SK-N-SH (cell line): ENCODE data around the gene SPACA6.

Experiments used
- CTCF ChIP-seq: fragments of 200-600 bp; sonication (generic); IDR thresholded peaks from 2 replicates; pipeline ENCODE4 v1.6.1; 2017; ENCODE audit warnings: antibody characterized with exemption, mild to moderate bottlenecking, moderate library complexity
- ELF1 ChIP-seq: IDR thresholded peaks from 2 replicates; pipeline ENCODE4 v1.4.0; 2012
- EP300 ChIP-seq, 2 experiments: IDR thresholded peaks; 2 replicates each; pipeline versions ENCODE4 v1.4.0 to v1.6.1; 2012; ENCODE audit warnings: borderline replicate concordance in 1 of 2, low read depth in 1 of 2, low read length in 1 of 2
- FOXJ3 ChIP-seq: sonication (generic); formaldehyde crosslinking; IDR thresholded peaks from 2 replicates; pipeline ENCODE4 v1.5.1; 2020; ENCODE audit warnings: mild to moderate bottlenecking, missing genetic modification reagents
- IRF3 ChIP-seq: fragments of 150-350 bp; IDR thresholded peaks from 2 replicates; pipeline ENCODE4 v1.6.1; 2016; ENCODE audit warnings: mild to moderate bottlenecking, low read depth, low read length
- MAX ChIP-seq: IDR thresholded peaks from 2 replicates; pipeline ENCODE4 v1.4.0; 2012; ENCODE audit warnings: low read depth
- MXI1 ChIP-seq: IDR thresholded peaks from 2 replicates; pipeline ENCODE4 v1.6.1; 2012; ENCODE audit warnings: mild to moderate bottlenecking, low read depth, low read length, improper control_type of control experiment
- PBX3 ChIP-seq: IDR thresholded peaks from 2 replicates; pipeline ENCODE4; 2012
- POLR2AphosphoS5 ChIP-seq: IDR thresholded peaks from 2 replicates; pipeline ENCODE4 v1.6.1; 2012; ENCODE audit warnings: low read depth, low read length
- RFX5 ChIP-seq: IDR thresholded peaks from 2 replicates; pipeline ENCODE4 v1.6.1; 2012; ENCODE audit warnings: mild to moderate bottlenecking, improper control_type of control experiment, low read length
- SIN3A ChIP-seq: IDR thresholded peaks from 2 replicates; pipeline ENCODE4 v1.6.1; 2012; ENCODE audit warnings: low read depth, mild to moderate bottlenecking, low read length, moderate library complexity, borderline replicate concordance
- TCF12 ChIP-seq: IDR thresholded peaks from 2 replicates; pipeline ENCODE4 v1.4.0; 2012
- TEAD4 ChIP-seq: IDR thresholded peaks from 2 replicates; pipeline ENCODE4 v1.4.0; 2012; ENCODE audit warnings: mild to moderate bottlenecking, borderline replicate concordance; ENCODE audit not compliant: insufficient read depth
- USF2 ChIP-seq: fragments of 150-350 bp; IDR thresholded peaks from 2 replicates; pipeline ENCODE4 v1.6.1; 2017; ENCODE audit warnings: antibody characterized with exemption, low read length, low read depth, borderline replicate concordance

- TF ChIP-seq CTCF, result no peak
- no peak for TF ChIP-seq USF2
- TF ChIP-seq TCF12, result no peak
- no peak for TF ChIP-seq TEAD4
- TF ChIP-seq PBX3, result no peak
- TF ChIP-seq MXI1, result no peak
- no peak for TF ChIP-seq POLR2AphosphoS5
- TF ChIP-seq MAX, result no peak
- no peak for TF ChIP-seq EP300 (IDR thresholded peaks at IDR 0.05; ENCODE audit: borderline replicate concordance in 1 of 2, low read depth in 1 of 2, low read length in 1 of 2)
- no peak for TF ChIP-seq RFX5
- TF ChIP-seq FOXJ3 (CRISPR knock-in tag), result no peak
- TF ChIP-seq ELF1, result no peak
- TF ChIP-seq SIN3A, result no peak
- TF ChIP-seq IRF3, result no peak
Measured at GRCh38 chr19:51749979-51750378, 56.8 kb downstream of the SPACA6 start.
